Activated T-cell treated with anti-CD3 and anti-CD28 coated beads, Interleukin-2, amount 50 U/mL, for 1 hour (primary cell): Measurements from ENCODE around the gene SNRPE.

Source experiments
- DNase-seq: peaks from one replicate; pipeline ENCODE4 v3.0.0-alpha.2; 2020

The SNRPE gene

GRCh38 chr1:203888807-203889251, 27.4 kb downstream of the SNRPE start:
- DNase-seq, result no peak

GRCh38 chr1:203891950-203892349, 30.6 kb downstream of the SNRPE start:
- DNase-seq, result no peak

- DNase-seq, result no peak
Measured at GRCh38 chr1:203898458-203899352, 37.3 kb downstream of the SNRPE start.

GRCh38 chr1:203899353-203899716, 37.9 kb downstream of the SNRPE start:
- no peak for DNase-seq

GRCh38 chr1:203899869-203900714, 38.7 kb downstream of the SNRPE start:
- no peak for DNase-seq

- no peak for DNase-seq
Measured at GRCh38 chr1:203901581-203901980, 40.2 kb downstream of the SNRPE start.

- no peak for DNase-seq
Measured at GRCh38 chr1:203905275-203905674, 43.9 kb downstream of the SNRPE start.

- no peak for DNase-seq
Measured at GRCh38 chr1:203906932-203907331, 45.5 kb downstream of the SNRPE start.

- no peak for DNase-seq
Measured at GRCh38 chr1:203907901-203908300, 46.5 kb downstream of the SNRPE start.

- DNase-seq, result no peak
Measured at GRCh38 chr1:203911806-203912205, 50.4 kb downstream of the SNRPE start.

- DNase-seq, result no peak
Measured at GRCh38 chr1:203913073-203913521, 51.7 kb downstream of the SNRPE start.

GRCh38 chr1:203914292-203914691, 52.9 kb downstream of the SNRPE start:
- no peak for DNase-seq

GRCh38 chr1:203915811-203916210, 54.4 kb downstream of the SNRPE start:
- no peak for DNase-seq

GRCh38 chr1:203916756-203917155, 55.4 kb downstream of the SNRPE start:
- DNase-seq, result no peak
